K562 (cell line): Measurements from ENCODE around the gene MYO1A. TPM values are rescaled to one million over a fixed set of nuclear protein-coding genes. Genes with fewer than 3 reads are reported as not detected.

Source experiments
- BCOR ChIP-seq: fragments of 450-650 bp; IDR thresholded peaks from 2 replicates; pipeline ENCODE4 v1.6.1; 2016
- CBFA2T2 ChIP-seq: fragments of 450-650 bp; conservative IDR thresholded peaks from 2 replicates; pipeline ENCODE4 v1.6.1; 2017; ENCODE audit warnings: mild to moderate bottlenecking
- CBFA2T3 ChIP-seq: fragments of 450-650 bp; IDR thresholded peaks from 2 replicates; pipeline ENCODE4 v1.6.1; 2017
- FOXA3 ChIP-seq, 2 experiments: fragments of 450-650 bp in 1 of 2; sonication (generic) in 1 of 2; formaldehyde crosslinking; IDR thresholded peaks in 1 of 2; conservative IDR thresholded peaks in 1 of 2; 2 replicates each; pipeline versions ENCODE4 v1.4.0 to v1.8.0; 2020 to 2022; ENCODE audit warnings: mild to moderate bottlenecking in 2 of 2, missing genetic modification reagents in 1 of 2
- JUND ChIP-seq, 2 experiments: IDR thresholded peaks; 2 replicates in 1 of 2; 3 replicates in 1 of 2; pipeline ENCODE4 v1.6.1; 2011; ENCODE audit warnings: borderline replicate concordance in 2 of 2, low read depth in 2 of 2, low read length in 2 of 2, improper control_type of control experiment in 1 of 2, missing biosample characterization in 1 of 2, missing genetic modification characterization in 1 of 2, missing genetic modification reagents in 1 of 2
- KLF10 ChIP-seq: fragments of 250-450 bp; sonication (Bioruptor Pico); IDR thresholded peaks from 2 replicates; pipeline ENCODE4 v1.6.1; 2021; ENCODE audit warnings: matching md5 sums
- KLF13 ChIP-seq: fragments of 450-650 bp; IDR thresholded peaks from 2 replicates; pipeline ENCODE4 v1.6.1; 2016; ENCODE audit warnings: missing genetic modification characterization, low read depth, mild to moderate bottlenecking, missing compliant biosample characterization, moderate library complexity, borderline replicate concordance
- NBN ChIP-seq: fragments of 450-650 bp; IDR thresholded peaks from 2 replicates; pipeline ENCODE4 v1.6.1; 2016; ENCODE audit warnings: low read depth, mild to moderate bottlenecking
- SREBF1 ChIP-seq: fragments of 150-350 bp; IDR thresholded peaks from 2 replicates; pipeline ENCODE4 v1.6.1; 2014; ENCODE audit warnings: antibody characterized with exemption, low read depth, low read length, borderline replicate concordance
- SRF ChIP-seq, 2 experiments: fragments of 250-450, 450-650 bp in 1 of 2; sonication (Bioruptor Pico) in 1 of 2; sonication (generic) in 1 of 2; formaldehyde crosslinking; IDR thresholded peaks; 2 replicates each; pipeline versions ENCODE4 v1.5.0 to v1.5.1; 2020 to 2022; ENCODE audit warnings: mild to moderate bottlenecking in 1 of 2, missing genetic modification reagents in 1 of 2
- ZBTB8A ChIP-seq: fragments of 450-650 bp; IDR thresholded peaks from 2 replicates; pipeline ENCODE4 v1.6.1; 2018; ENCODE audit warnings: mild to moderate bottlenecking, moderate library complexity; ENCODE audit not compliant: partially characterized antibody
- ZC3H11A ChIP-seq: IDR thresholded peaks from 2 replicates; pipeline ENCODE4 v1.6.1; 2012; ENCODE audit warnings: low read depth, low read length, improper control_type of control experiment
- ZFX ChIP-seq: sonication (generic); formaldehyde crosslinking; IDR thresholded peaks from 2 replicates; pipeline ENCODE4 v1.8.0; 2022; ENCODE audit warnings: mild to moderate bottlenecking, missing genetic modification reagents, moderate library complexity
- polyA plus RNA-seq, 8 experiments: library from polyadenylated mRNA; depleted of rRNA in 4 of 8; stranded (reverse) in 5 of 8; unstranded in 3 of 8; fragments of >200 nt; fragmentation: Nextera tagmentation in 2 of 8; fragmentation: Illumina TruSeq in 1 of 8; extraction: Ambion mirVana in 2 of 8; extraction: Trizol in 1 of 8; gene quantifications; 2 replicates each; pipeline versions ENCODE4 v1.2.1 to v1.2.3, GENCODE V29; 2011 to 2014; ENCODE audit warnings: inconsistent platforms in 1 of 8, missing spikeins in 1 of 8
- total RNA-seq, 7 experiments: library from RNA; depleted of rRNA in 6 of 7; stranded (reverse); fragments of >200 nt in 6 of 7; fragmentation: Illumina TruSeq in 2 of 7; extraction: Trizol in 2 of 7; gene quantifications; 2 replicates each; pipeline versions ENCODE4 v1.2.1 to v1.2.3, GENCODE V29; 2011 to 2021; ENCODE audit warnings: low replicate concordance in 1 of 7
- TF ChIP-seq, protein P1 (sequence below): sonication (generic); IDR thresholded peaks from 2 replicates; pipeline ENCODE4 v1.6.1; 2016
- TF ChIP-seq, protein P2 (sequence below): fragments of 450-650 bp; IDR thresholded peaks from 2 replicates; pipeline ENCODE4 v1.6.1; 2018; ENCODE audit not compliant: partially characterized antibody
- TF ChIP-seq, protein P3 (sequence below): fragments of 450-650 bp; IDR thresholded peaks from 2 replicates; pipeline ENCODE4 v1.6.1; 2016; ENCODE audit warnings: antibody characterized with exemption
- TF ChIP-seq, protein P4 (sequence below): fragments of 250-450 bp; sonication (Bioruptor Pico); IDR thresholded peaks from 2 replicates; pipeline ENCODE4 v1.4.0; 2020; ENCODE audit warnings: mild to moderate bottlenecking
- TF ChIP-seq, protein P5 (sequence below): fragments of 250-450 bp; sonication (Bioruptor Pico); IDR thresholded peaks from 2 replicates; pipeline ENCODE4 v1.5.0; 2021

The MYO1A gene
- total and polyA plus RNA-seq, 9 of the 15 experiments (the other 6 are each of a cell fraction or from before 2014, with no cell fraction given): 0.03 to 0.29 (median 0.14) TPM; not detected in 2

DNA sequence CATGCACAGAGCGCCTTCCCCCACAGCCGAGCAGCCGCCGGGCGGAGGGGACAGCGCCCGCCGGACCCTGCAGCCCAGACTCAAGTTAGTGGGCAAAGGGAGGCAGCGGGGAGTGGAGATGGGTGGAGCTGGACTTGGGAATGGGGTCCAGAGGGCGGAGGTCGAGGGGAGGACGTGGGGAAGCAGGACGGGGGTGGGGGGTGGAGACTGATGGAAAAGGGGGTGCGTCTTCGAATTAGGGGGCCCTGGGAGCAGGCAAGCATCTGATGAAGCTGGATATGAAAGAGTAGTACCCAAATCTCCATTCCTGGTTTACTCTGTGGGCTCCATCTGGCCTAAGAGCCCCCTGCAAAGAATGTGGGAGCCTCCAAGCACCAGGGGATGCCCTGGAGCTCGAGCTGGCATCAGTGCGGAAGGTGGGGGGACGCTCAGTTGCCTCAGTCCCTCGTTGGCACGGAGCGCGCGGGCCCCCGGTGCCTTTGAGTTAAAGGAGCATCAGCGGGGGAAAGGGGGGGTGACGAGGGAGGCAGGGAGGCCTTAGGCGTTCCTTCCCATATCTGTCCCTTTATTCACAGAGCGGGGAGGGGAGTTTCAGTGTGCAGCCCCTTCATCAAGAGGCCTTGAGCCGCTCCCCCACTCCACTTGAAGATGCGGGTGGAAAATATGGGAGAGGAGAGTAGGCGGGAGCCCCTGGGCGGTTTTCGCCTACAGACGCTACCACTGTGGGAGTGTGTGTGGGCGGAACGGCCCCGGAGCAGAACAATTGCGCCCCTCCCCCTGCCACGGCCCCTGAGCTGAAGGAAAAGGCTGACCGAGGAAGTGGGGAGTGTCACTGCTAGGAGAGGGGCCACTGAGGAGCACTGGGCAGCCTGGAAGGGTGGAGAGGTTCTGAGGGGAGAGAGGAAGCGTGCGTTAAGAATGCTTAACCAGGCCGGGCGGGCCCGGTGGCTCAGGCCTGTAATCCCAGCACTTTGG is 39.6 kb upstream of the MYO1A start (continued):
- TF ChIP-seq JUND (IDR thresholded peaks at IDR 0.05; ENCODE audit: borderline replicate concordance, low read depth, low read length) (0 out of 2 replicates have a peak, but pooled peaks have one; percentile 17), JUND (tag; IDR thresholded peaks at IDR 0.05; ENCODE audit: borderline replicate concordance, low read depth, low read length) (no peak), ZFX (CRISPR knock-in tag) (peak; percentile 63), CBFA2T3 (no peak), NBN (no peak), SREBF1 (no peak), ZC3H11A (no peak), FOXA3 (CRISPR knock-in tag; conservative IDR thresholded peaks at IDR 0.05 in 1 of 2, IDR thresholded peaks at IDR 0.05 in 1 of 2) (no peak), CBFA2T2 (no peak), BCOR (no peak), ZBTB8A (no peak), SRF (CRISPR knock-in tag; IDR thresholded peaks at IDR 0.05) (no peak), KLF13 (tag) (0 out of 2 replicates have a peak, but pooled peaks have one; percentile 22), KLF10 (CRISPR knock-in tag) (no peak)
- TF ChIP-seq, protein P1, sequence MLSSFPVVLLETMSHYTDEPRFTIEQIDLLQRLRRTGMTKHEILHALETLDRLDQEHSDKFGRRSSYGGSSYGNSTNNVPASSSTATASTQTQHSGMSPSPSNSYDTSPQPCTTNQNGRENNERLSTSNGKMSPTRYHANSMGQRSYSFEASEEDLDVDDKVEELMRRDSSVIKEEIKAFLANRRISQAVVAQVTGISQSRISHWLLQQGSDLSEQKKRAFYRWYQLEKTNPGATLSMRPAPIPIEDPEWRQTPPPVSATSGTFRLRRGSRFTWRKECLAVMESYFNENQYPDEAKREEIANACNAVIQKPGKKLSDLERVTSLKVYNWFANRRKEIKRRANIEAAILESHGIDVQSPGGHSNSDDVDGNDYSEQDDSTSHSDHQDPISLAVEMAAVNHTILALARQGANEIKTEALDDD: no peak
- TF ChIP-seq, protein P2, sequence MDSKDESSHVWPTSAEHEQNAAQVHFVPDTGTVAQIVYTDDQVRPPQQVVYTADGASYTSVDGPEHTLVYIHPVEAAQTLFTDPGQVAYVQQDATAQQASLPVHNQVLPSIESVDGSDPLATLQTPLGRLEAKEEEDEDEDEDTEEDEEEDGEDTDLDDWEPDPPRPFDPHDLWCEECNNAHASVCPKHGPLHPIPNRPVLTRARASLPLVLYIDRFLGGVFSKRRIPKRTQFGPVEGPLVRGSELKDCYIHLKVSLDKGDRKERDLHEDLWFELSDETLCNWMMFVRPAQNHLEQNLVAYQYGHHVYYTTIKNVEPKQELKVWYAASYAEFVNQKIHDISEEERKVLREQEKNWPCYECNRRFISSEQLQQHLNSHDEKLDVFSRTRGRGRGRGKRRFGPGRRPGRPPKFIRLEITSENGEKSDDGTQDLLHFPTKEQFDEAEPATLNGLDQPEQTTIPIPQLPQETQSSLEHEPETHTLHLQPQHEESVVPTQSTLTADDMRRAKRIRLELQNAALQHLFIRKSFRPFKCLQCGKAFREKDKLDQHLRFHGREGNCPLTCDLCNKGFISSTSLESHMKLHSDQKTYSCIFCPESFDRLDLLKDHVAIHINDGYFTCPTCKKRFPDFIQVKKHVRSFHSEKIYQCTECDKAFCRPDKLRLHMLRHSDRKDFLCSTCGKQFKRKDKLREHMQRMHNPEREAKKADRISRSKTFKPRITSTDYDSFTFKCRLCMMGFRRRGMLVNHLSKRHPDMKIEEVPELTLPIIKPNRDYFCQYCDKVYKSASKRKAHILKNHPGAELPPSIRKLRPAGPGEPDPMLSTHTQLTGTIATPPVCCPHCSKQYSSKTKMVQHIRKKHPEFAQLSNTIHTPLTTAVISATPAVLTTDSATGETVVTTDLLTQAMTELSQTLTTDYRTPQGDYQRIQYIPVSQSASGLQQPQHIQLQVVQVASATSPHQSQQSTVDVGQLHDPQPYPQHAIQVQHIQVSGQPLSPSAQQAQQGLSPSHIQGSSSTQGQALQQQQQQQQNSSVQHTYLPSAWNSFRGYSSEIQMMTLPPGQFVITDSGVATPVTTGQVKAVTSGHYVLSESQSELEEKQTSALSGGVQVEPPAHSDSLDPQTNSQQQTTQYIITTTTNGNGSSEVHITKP: peak; percentile 86
- TF ChIP-seq, protein P3, sequence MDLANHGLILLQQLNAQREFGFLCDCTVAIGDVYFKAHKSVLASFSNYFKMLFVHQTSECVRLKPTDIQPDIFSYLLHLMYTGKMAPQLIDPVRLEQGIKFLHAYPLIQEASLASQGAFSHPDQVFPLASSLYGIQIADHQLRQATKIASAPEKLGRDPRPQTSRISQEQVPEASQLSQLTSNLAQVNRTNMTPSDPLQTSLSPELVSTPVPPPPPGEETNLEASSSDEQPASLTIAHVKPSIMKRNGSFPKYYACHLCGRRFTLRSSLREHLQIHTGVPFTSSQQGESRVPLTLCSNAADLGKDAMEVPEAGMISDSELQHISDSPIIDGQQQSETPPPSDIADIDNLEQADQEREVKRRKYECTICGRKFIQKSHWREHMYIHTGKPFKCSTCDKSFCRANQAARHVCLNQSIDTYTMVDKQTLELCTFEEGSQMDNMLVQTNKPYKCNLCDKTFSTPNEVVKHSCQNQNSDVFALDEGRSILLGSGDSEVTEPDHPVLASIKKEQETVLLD: peak; percentile 70; the same call in 1 of the 2 replicates
- TF ChIP-seq, protein P4, sequence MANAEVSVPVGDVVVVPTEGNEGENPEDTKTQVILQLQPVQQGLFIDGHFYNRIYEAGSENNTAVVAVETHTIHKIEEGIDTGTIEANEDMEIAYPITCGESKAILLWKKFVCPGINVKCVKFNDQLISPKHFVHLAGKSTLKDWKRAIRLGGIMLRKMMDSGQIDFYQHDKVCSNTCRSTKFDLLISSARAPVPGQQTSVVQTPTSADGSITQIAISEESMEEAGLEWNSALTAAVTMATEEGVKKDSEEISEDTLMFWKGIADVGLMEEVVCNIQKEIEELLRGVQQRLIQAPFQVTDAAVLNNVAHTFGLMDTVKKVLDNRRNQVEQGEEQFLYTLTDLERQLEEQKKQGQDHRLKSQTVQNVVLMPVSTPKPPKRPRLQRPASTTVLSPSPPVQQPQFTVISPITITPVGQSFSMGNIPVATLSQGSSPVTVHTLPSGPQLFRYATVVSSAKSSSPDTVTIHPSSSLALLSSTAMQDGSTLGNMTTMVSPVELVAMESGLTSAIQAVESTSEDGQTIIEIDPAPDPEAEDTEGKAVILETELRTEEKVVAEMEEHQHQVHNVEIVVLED: no peak
- TF ChIP-seq, protein P5, sequence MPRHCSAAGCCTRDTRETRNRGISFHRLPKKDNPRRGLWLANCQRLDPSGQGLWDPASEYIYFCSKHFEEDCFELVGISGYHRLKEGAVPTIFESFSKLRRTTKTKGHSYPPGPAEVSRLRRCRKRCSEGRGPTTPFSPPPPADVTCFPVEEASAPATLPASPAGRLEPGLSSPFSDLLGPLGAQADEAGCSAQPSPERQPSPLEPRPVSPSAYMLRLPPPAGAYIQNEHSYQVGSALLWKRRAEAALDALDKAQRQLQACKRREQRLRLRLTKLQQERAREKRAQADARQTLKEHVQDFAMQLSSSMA: no peak
